ENCODE data around the gene CAPZB. TPM values are rescaled to one million over a fixed set of nuclear protein-coding genes. Genes with fewer than 3 reads are reported as not detected.
A peak's percentile ranks its signal among the peaks of the same experiment; 100 is the strongest.

Gene CAPZB
- total RNA-seq, 1 experiment from 2014 or later = 348 TPM

DNA sequence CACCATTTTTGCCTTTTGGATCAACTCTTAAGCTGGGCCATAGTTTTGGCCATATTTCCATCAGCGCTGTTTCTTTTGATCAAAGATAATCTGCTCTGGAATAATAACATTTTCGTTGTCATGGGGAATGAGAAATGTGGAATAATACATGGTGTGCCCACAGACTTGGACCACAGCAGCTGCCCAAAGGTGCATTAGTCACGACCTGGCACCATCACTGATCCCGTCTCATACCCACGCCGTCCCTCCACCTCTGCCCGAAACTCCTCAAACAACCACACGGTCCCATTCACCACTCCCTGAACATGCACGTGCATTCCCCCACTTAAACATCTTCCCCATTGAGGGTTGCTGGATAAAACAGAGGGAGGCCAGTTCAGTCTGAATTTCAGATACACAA is 96.4 kb downstream of the CAPZB start:
- no peaks in the 10 kb centered on the region for H3K9me3 Mint-ChIP-seq
- Histone ChIP-seq H3K18ac (ENCODE audit: insufficient read length, low read depth, low read length) (no peak overlapping the region), H3K9me3 (ENCODE audit: control insufficient read depth, low read depth, low read length) (no peaks in the 10 kb centered on the region), H3K4me2 (ENCODE audit: insufficient read depth, insufficient read length, low read length) (no peak overlapping the region), H3K79me2 (ENCODE audit: insufficient read depth, low read length) (peaks cover 15% of the 10 kb centered on the region), H2AK5ac (ENCODE audit: insufficient read length, low read length) (no peak overlapping the region), H2BK20ac (ENCODE audit: low read depth, low read length, poor library complexity, severe bottlenecking) (no peak overlapping the region), H4K8ac (replicated peaks; ENCODE audit: insufficient read length, low read depth, low read length) (no peak overlapping the region), H3K23me2 (ENCODE audit: insufficient read length, low read depth, low read length, poor library complexity, severe bottlenecking) (no peaks in the 10 kb centered on the region), H3K14ac (ENCODE audit: insufficient read depth, low read length) (no peak overlapping the region), H2BK120ac (ENCODE audit: low read depth, low read length, poor library complexity, severe bottlenecking) (no peak overlapping the region), H3K9ac (ENCODE audit: extremely low read depth, insufficient read length, low read length) (no peak overlapping the region), H3K79me1 (ENCODE audit: insufficient read depth, low read depth, low read length, poor library complexity, severe bottlenecking) (peaks cover 16% of the 10 kb centered on the region), H4K5ac (ENCODE audit: insufficient read length, low read depth, low read length) (no peak overlapping the region), H3K4ac (ENCODE audit: low read depth, low read length) (no peak overlapping the region), H3K23ac (ENCODE audit: insufficient read length, low read depth, low read length) (no peak overlapping the region), H3K27me3 (ENCODE audit: insufficient read depth, low read length) (no peaks in the 10 kb centered on the region), H3K4me1 (ENCODE audit: insufficient read depth, low read length) (no peaks in the 10 kb centered on the region), H2AFZ (ENCODE audit: low read length) (no peak overlapping the region), H2BK15ac (ENCODE audit: low read depth, low read length) (no peak overlapping the region), H3K56ac (ENCODE audit: insufficient read length, low read depth, low read length) (no peak overlapping the region), H2BK12ac (ENCODE audit: insufficient read length, low read depth, low read length) (no peak overlapping the region), H4K20me1 (ENCODE audit: control insufficient read depth, insufficient read depth, insufficient read length) (no peaks in the 10 kb centered on the region), H2BK5ac (ENCODE audit: insufficient read length, low read length) (no peak overlapping the region), H3T11ph (ENCODE audit: low read length) (no peak overlapping the region), H3K27ac (ENCODE audit: insufficient read length, low read depth, low read length) (no peak overlapping the region), H4K91ac (ENCODE audit: insufficient read length, low read depth, low read length) (no peak overlapping the region)
- WGBS (ENCODE audit: extremely low coverage, insufficient read length, low lambda C conversion rate) = no CpG with 5 or more reads among the region's 9 CpGs
- no peak for DNase-seq
- TF ChIP-seq, protein P1, sequence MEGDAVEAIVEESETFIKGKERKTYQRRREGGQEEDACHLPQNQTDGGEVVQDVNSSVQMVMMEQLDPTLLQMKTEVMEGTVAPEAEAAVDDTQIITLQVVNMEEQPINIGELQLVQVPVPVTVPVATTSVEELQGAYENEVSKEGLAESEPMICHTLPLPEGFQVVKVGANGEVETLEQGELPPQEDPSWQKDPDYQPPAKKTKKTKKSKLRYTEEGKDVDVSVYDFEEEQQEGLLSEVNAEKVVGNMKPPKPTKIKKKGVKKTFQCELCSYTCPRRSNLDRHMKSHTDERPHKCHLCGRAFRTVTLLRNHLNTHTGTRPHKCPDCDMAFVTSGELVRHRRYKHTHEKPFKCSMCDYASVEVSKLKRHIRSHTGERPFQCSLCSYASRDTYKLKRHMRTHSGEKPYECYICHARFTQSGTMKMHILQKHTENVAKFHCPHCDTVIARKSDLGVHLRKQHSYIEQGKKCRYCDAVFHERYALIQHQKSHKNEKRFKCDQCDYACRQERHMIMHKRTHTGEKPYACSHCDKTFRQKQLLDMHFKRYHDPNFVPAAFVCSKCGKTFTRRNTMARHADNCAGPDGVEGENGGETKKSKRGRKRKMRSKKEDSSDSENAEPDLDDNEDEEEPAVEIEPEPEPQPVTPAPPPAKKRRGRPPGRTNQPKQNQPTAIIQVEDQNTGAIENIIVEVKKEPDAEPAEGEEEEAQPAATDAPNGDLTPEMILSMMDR (conservative IDR thresholded peaks at IDR 0.05) = no peak
- no peaks in the 10 kb centered on the region for H3K27me3 Mint-ChIP-seq (ENCODE audit: low read depth)
- peaks cover 7 to 27% (median 12%) of the 10 kb centered on the region in 3 experiments; a peak in 6 of 7 replicates for H3K36me3 Mint-ChIP-seq (ENCODE audit: insufficient read depth in 1 of 3, low read depth in 3 of 3)
- H3K27ac Mint-ChIP-seq = 0 out of 7 replicates have a peak overlapping the region, but pooled peaks of 1 of the 3 experiments have one; percentile 15
- H3K4me1 Mint-ChIP-seq = peaks cover 3 to 12% of the 10 kb centered on the region in 2 experiments; a peak in 3 of 4 replicates
- no peak overlapping the region for H3K4me3 Mint-ChIP-seq

Measured in H9 (cell line).